HG02571 (cell line): Measurements from ENCODE around the gene DNMT3B.
"Not testable (repeated sequence)": the region's sequence is repeated elsewhere in the genome, so short reads cannot be mapped to it uniquely, and the experiment has no call there.

ENCODE experiments used
- ATAC-seq: cut with Tn5 transposase; IDR thresholded peaks from one replicate; pipeline ENCODE4 v1.9.1; 2021; ENCODE audit warnings: mild to moderate bottlenecking, moderate library complexity; ENCODE audit not compliant: unreplicated experiment

DNMT3B gene

GRCh38 chr20:32761831-32762753 lies at the start of gene DNMT3B:
TSS of gene DNMT3B (plus strand) at chr20:32762385. CDS start at chr20:32780324, 17,939 bp downstream.
- no peak for ATAC-seq

GRCh38 chr20:32718749-32719348 lies 43.3 kb upstream of the DNMT3B start:
- ATAC-seq = no peak

GRCh38 chr20:32727683-32728082 lies 34.5 kb upstream of the DNMT3B start:
- ATAC-seq = no peak

- not testable (repeated sequence) for ATAC-seq
These were observed 33.8 kb upstream of the DNMT3B start for GRCh38 chr20:32728435-32728834.

GRCh38 chr20:32729334-32729733 lies 32.9 kb upstream of the DNMT3B start:
- ATAC-seq = not testable (repeated sequence)

- no peak for ATAC-seq
These were observed 30.3 kb upstream of the DNMT3B start for GRCh38 chr20:32731882-32732266.

- ATAC-seq = no peak
These were observed 24.6 kb upstream of the DNMT3B start for GRCh38 chr20:32737371-32738223.

GRCh38 chr20:32741151-32741550 lies 21.0 kb upstream of the DNMT3B start:
- no peak for ATAC-seq

- no peak for ATAC-seq
These were observed 19.6 kb upstream of the DNMT3B start for GRCh38 chr20:32742322-32743236.

GRCh38 chr20:32743237-32744112 lies 18.7 kb upstream of the DNMT3B start, which contains the start of gene COMMD7:
TSS of gene COMMD7 (minus strand) at chr20:32743467. CDS start at chr20:32743391, 76 bp downstream.
- peak; percentile 52 for ATAC-seq

GRCh38 chr20:32749914-32750637 lies 12.1 kb upstream of the DNMT3B start:
- ATAC-seq = no peak

GRCh38 chr20:32751293-32751692 lies 10.9 kb upstream of the DNMT3B start:
- no peak for ATAC-seq

- no peak for ATAC-seq
These were observed 10.3 kb upstream of the DNMT3B start for GRCh38 chr20:32751702-32752457.

- ATAC-seq = no peak
These were observed 9.5 kb upstream of the DNMT3B start for GRCh38 chr20:32752458-32753250.

- no peak for ATAC-seq
These were observed 8.5 kb upstream of the DNMT3B start for GRCh38 chr20:32753731-32754130.

- ATAC-seq = no peak
These were observed 6.0 kb upstream of the DNMT3B start for GRCh38 chr20:32756156-32756555.

- no peak for ATAC-seq
These were observed 761 bp upstream of the DNMT3B start for GRCh38 chr20:32761417-32761830.
